Stimulated activated CD4-positive, alpha-beta T cell treated with anti-CD3 and anti-CD28 coated beads, Interleukin-12 subunit alpha, Interleukin-12 subunit beta, amount 100 ng/mL, for 4 hours (primary cell): ENCODE measurements around the gene AGPAT2.

Experiments
- DNase-seq: peaks from one replicate; pipeline ENCODE4 v3.0.0-alpha.2; 2020

AGPAT2 gene

DNA sequence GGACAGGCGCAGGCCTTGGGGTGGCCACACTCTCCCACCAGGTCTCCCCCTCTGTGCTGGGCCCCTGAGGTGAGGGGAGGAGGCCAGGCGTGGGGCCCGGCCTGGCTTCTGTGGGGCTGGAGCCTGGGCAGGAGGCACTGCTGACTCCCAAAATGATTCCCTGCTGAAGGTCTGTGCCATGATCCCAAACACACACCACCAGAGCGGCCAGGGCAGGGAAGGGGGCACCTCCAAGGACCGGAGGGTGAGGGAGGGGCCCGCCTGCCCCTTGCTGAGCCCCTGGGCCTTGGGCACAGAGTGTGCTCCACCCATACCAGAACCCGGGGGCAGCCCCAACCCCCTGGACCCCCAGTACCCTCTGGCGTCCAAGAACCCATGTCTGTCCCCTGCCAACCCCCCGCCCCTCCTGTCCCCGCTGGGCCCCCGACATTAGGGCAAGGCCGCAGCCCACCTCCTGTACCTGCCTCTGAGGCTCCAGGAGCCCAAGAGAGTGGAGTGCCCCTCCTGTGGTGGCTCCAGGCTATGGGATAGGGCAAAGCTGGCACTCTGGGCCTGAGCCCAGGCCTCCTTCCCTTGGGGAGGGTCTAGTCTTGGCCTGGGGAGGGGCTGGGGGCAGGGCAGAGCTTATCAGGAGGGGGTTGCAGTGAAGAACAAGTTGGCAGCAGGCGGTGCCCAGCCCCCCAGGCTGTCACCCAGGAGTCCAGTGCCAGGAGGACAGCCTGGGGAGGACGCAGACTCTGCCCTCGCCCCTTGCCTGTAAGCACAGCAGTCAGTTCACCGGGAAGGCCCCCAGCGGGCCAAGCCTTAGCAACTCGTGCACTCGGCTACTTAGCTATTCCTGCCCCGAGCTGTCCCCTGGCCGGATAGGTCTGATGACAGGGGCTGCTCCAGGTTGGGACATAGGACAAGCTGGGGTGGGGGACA is 27.1 kb downstream of the AGPAT2 start:
- no peak for DNase-seq

DNA sequence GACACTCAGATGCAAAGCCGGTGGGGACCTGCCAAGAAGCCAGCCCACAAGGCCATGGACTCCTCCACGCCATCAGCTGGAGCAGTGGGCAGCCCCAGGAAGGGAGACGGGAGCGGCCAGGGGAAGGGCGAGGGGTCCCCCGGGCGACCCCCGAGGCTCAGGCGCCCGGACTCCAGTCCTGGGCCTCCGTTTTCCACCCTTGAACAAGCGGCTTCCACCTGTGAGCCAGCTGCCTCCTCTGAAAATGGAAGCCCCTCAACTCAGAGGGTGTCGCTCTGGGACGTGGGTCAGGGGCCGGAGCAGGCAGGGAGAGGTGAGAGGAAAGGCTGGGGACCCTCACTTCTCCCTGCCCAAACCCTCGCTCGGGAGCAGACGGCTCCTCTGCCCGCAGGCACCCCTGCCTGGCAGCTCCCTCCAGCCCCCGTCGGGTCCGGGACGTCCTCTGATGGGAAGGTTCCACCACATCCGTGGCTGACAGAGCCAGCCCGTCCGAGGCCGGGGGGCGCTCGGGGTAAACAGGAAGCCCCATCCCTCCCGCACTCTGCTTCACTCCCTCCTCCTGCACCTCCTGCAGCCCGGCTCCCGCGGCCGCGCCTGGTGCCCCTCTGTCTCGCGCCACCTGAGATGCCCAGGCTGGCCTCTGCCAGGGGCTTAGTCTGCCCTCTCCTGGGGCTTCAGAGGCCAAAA is 28.3 kb downstream of the AGPAT2 start:
- DNase-seq: no peak

DNA sequence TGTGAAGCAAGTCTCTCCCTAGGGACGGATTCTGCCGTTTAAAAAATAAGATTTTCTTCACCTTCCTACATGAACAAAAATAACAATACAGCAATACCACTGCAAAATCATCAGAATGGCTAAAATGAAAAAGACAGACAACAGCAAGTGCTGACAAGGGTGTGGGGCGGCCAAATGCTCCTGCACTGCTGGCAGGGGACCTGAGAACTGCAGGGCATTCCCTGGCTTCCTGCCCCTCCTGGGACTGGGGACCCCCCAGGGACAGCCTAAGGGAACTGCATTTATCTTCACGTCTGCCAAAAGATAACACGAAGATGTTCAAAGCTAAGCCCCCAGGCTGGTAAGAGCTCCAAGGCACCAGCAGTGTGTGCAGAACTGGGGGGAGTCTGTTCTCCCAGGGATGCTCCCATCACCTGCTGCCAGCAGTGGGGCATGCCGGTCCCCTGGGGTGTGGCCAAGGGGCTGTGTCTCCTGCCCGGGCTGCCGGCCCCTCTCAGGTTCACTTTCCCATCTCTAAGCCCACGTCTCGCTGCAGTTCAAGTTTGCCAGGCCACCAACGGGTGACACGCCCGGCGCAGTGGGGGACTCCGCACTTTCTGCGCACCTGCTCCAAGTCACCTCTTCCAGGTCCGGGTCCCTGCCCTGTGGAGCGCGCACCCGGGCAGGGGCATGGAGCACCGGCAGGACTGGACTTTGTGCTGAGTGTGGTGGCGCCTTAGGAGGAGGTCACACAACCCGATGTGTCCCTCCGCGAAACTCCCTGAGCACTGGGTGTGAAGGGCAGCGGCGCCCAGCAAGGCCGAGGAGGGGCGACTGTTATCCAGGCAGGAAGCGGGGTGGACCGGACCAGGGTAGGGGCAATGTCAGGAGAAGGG is 29.0 kb downstream of the AGPAT2 start:
- DNase-seq: no peak

DNA sequence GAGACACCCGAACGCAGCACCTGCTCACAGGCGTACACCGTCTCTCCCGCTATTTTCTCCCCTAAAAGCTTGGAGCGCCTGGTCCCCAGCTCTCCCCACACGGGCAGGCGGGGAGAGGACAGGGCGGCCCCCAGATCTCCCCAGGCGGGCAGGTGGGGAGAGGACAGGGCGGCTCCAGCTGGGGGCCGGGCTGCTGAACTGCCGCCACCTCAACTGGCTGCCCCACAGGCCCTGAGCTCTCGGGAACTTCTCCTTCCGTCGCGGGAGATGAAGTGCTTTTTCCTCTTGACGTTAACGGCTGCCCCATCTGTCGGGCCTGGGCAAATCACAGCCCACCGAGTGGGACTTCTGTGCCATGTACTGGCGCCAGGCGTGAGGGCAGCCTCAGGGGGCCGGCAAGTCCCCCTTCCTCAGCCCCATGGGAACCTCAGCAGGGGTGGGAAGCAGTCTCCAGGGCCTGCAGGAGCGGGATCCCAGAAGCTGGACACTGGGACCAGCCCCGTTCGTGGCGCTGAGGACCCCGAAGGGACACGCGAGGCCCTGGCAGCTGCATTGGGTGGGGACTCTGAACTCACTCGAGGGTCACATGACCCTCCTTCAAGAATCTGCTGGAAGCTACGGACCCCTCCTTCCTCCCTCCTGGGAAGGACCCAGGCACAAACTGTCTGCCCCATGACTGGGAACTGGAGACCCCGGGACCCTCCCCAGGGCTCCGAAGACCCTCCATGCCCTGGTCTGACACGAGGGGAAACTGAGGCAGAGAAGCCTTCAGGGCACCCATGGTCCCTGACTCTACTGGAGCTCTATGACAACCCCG is 30.3 kb downstream of the AGPAT2 start:
- DNase-seq: no peak

DNA sequence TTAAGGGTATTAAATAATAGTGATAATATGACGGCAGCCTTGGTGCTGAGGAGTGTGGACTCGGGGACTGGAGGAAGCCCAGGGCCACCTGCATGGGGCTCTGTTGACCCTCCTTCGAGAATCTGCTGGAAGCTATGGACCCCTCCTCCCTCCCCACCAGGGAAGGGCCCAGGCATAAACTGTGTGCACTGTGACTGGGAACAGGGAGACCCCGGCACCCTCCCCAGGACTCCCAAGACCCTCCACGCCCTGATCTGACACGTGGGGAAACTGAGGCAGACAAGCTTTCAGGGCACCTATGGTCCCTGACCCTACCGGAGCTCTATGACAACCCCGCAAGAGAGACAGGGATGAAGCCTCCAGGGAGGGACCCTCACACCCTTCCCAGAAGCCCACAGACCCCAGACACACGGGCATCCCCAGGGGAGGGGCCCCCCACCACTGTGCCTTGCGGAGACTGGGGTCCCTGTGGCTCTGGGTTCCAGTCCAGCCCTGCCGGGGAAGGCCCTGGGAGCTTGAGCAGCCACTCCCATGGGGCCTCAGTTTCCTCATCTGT is 31.0 kb downstream of the AGPAT2 start:
- no peak for DNase-seq

DNA sequence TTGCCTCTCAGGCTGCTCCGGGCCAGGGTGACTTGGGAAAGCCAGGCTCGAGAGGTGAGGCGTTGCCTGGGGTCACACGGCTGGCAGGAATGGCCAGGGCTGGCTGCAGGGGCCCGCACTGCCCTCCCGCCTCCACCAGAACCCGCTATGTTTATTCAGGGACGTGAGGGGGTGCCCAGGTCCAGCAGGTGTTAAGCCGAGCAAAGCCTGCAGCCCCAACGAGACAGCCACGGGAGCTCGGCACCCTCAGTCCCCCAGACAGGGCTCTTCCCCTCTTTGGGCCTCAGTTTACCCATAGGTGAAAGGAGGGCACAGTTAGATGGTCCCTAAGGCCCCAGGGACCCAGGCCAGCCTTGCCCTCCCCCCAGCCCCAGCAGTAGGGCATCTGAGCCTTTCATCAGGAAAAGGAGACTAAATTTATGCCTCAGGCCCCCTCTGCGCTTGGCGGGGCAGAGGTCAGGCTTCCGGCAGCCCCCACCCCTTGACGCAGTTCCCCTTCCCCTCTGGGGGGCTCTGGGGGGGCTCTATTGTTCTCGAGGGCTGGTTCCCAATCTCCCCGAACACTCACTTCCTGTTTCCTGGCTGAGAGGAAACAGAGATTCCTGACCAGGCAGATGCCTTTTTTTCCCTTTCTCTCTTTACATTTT is 31.6 kb downstream of the AGPAT2 start:
- no peak for DNase-seq

DNA sequence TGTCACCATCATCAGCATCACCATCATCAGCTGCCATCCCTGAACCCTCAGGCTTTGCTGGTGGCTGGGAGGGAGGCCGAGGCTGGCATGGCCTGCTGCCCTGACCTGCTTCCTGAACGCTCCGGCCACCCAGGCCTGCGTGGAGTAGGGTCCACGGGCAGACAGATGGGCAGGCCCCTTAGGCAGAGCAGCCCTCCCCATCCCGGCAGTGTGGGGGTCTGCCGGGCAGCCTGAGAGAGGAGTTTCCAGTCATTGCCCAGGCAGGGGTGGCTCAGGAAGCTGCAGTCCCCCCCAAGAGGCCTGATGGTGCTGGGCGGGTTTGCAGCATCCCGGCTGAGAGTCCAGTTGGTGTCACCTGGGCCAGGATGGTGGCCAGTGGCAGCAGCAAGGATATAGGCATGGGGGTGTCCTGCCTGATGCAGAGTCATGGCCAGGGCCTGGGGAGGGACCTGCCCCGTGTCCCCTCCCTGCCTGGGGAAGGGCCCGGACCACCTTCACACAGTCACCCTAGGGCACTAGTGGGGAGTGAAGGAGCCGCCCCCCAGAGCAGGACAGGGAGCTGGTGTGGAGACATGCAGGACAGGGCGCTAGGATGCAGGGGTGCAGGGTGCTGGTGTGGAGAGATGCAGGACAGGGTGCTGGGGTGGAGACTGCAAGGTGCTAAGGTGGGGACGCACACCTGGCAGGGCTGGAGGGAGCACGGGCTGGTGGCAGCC is 32.3 kb downstream of the AGPAT2 start:
- DNase-seq: no peak

DNA sequence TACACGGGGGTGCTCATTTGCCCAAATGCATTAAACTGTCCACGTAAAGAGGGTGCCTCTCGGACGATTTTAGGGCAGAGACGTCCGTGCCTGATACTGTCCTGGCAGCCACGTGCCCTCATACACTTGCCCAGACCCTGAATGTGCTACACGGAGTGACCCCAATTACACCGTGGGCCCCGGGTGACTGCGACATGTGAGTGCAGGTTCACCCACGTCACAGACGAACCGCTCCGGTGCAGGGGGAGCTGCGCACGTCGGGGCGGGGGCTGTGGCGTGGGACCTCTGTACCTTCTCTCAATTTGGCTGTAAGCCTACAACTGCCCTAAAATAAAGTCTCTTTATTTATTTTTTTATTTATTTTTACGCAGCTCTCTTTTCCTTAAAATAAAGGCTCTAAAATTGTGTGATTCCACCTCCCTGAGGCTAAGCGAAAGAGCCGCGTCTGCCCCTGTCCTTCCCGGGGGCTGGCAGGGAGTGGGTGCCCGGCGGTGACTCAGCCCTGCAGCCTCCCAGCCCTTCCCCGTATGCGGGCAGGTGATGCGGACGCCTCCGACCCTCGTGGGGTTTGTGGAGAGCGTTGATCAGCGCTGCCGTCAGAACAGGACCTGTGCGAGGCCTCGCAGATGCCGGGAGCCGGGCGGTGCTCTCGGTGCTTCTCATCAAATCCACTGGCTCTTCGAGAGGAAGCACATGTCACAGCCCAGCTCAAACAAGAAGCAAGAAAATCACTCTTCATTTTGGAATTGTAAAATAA is 33.8 kb downstream of the AGPAT2 start:
- DNase-seq: no peak

DNA sequence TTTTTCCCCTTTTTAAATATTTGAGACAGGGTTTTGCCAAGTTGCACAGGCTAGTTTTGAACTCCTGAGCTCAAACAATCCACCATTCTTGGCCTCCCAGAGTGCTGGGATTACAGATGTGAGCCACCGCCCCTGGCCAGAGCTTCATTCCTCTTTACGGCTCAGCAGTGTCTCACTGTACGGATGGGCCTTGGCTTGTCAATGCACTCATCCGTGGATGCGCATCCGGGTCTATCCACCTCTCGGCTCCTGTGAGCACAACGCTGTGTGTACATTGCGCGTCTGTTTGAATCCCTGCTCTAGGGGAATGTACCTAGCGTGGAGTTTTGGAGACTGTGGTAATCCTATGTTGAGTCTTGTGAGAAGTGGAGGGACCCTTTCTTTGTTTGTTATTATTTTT is 35.4 kb downstream of the AGPAT2 start:
- no peak for DNase-seq

DNA sequence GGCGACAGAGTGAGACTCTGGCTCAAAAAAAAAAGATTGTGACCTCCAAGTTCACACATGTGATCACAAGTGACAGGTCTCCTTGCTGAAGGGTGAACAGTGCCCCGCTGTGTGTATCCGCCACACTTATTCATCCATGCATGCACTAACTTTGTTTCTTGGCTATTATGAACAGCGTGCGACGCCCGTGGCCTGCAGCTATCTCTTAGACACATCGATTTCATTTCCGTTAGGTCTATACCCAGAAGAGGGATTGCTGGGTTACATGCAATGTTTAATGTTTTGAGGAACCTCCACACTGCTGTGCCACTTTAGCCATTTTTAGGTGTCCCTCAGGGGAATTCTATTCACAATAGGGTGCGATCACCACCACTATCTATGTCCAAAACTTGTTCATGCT is 36.6 kb downstream of the AGPAT2 start:
- DNase-seq: no peak

DNA sequence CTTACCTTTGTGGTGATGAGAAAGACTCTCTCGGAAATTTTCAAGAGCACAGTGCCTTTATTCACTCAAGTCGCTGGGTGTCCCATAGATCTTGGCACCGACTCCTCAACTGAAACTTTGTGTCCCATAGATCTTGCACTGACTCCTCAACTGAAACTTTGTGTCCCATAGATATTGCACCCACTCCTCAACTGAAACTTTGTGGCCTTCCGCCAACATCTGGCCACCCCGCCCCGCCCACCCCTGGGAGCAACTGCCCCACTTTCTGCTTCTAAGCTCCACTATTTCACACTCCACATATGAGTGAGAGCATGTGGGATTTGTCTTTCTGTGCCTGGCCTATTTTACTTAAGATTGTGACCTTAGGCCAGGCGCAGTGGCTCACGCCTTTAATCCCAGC is 37.2 kb downstream of the AGPAT2 start:
- DNase-seq: no peak

DNA sequence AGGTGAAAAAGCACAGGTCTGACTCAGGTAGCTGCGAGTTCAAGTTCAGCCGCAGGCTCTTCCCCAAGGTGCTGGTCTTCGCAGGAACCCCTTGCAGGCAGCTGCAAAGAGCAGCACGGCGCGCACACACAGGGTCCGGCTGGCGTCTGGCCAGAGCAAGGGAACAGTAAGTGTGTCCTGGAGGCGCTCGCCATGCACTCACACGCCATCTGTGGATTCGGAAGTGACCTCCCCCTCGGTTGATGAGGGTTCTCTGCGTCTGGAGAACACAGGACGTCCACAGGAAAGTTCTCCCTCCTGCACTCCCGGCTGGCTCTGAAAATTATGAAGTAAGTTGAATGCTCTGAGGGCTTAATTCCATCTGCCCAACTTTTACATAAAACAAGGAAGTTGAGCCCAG is 38.5 kb downstream of the AGPAT2 start:
- DNase-seq: no peak

DNA sequence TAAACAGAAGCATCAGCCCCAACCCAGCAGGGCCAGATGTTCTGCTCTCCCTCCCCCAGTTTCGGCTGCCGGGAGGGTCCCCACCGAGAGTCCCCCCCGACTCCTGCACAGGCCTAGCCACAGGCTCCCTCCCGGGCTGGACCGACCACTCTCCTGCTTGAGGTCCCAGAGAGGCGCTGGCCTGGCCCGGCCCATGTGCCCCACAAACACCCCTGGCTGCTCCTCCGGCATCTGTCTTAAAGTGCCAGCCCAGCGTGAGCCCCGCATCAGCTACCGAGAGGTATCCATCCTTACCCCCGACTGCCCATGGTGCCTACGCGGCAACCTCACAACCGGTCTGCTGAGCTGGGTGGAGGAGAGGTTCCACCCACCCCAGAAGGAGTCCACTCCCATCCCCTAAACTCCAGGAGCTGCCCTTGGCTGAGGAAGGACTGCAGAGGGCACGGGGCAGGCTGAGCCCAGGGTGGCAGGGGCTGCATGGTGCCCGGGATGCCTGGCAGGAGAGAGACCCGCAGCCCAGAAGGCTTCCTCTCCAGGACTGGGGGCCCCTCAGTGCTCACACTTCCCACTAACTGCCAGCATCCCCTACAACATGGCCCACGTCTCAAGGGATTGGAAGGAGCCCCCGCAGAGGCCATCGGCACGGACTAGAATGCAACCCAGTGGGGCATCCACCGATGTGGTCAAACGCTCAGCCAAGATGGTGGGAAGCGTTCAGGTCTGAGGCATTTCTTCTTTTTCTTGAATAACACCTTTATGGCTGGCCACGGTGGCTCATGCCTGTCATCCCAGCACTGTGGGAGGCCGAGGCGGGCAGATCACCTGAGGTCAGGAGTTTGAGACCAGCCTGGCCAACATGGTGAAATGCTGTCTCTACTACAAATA is 40.2 kb downstream of the AGPAT2 start:
- no peak for DNase-seq

DNA sequence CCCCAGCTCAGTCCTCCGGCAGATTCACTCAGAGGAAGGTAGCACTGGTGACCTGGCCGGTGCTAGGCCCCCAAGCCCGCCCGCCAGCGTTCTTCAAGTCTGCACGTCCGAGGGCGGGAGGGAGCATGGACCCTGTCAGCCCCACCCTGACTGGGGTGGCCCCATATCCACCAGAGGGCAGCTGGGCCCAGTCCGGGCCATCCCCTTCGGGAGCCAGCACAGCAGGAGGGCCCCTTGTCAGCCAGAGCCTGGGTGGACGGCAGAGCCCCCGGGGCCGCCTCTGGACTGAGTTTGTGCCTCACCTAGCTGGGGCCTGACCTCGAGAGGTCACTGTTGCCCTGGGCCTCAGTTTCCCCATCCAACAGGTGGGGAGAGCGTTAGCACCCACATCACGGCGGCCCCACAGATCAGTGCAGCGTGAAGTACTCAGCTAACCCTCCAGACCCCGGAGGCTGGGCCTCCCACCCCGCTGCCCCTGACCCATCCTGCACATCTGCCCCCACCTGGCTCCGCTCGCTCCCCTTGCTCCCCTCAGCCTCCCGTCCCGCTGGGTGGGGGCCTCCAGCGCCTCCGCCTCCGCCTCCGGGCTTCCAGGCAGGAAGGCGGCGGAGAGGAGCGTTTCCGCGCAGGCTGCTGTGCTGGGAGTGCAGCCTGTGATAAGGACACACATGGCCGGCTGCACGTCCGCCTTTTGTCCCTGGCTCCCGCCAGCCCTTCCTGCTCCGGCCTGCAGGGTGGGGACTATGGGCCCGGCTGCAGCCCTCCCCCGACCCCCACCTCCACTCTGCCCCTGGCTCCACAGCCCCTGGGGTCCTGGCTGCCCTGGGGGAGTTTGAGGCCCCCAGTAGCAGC is 41.1 kb downstream of the AGPAT2 start:
- DNase-seq: no peak

DNA sequence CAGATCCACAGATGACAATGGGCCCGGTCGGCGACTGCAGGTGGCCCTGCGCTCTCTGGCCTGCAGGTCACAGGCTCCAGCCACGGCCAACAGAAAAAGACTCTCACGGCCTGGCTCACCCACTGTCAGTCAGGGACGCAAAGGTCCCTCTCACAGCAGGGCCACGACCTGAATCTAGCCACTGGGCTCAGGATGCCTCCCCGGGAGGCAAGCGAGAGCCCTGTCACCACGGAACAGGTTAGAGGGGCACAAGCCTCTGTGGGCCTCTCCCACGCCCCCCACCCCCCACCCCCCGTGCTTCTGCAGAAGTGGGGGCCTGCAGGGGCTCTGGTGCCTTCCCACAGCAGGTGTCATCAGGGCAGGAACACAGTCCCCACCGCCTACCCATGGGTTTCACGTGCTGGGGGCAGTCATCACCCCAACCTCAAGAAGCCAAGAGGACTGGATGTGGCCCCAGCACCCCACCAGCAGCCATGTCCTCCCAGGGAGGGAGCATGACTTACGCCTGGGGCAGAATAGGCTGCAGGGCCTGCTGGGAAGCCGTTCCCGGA is 41.8 kb downstream of the AGPAT2 start:
- DNase-seq: no peak

DNA sequence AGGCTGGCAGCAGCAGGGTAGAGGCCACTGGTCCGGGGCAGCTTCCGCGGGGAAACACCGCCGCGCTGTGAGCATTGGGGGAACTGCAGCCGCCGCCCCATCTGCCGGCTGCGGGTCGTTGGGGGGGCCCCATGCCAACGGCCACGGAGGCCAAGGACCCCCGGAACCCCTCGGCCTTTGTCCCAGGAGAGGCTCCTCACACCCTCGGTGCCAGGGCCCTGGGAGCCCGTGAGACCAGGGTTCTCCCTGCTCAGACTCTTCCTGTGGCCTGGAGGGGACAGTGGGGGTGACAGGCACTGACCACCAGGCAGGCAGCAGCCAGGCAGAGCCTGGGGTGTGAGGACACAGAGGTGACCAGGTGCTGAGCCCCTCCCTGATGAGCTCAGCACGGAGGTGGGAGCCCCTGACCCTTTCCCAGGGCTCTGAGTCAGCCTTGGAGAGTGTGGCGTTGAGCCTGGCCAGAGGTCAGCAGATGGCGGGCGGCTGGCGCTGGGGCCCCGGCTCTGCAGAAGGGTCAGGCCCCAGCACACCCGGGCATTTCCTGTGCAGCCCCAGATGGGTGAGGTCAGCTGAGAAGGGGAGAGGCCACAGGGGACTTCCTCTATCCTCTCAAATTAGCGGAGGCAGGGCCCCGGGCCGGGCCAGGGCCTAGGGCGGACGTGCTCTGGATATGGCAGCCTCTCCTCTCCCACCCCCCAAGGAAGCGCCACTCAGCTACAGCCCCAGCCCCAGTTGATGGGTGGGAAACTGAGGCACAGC is 42.5 kb downstream of the AGPAT2 start:
- peak; percentile 72 for DNase-seq

DNA sequence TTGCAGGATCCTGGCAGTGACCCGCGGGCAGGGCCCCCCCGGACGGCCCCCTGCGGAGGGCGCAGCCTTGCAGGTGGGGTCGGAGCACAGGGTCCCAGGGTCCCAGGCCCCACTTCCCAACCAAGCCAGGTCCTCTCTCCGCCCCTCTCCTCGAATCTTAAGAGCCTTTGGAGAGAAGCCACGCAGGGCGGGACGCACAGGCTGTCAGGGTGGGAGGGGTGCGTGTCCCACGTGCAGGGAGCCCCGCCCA is 43.0 kb downstream of the AGPAT2 start:
- DNase-seq: no peak
